Neural crest cell (in vitro differentiated cells): ENCODE data around the gene PAK5. TPM values are rescaled to one million over a fixed set of nuclear protein-coding genes. Genes with fewer than 3 reads are reported as not detected.

ENCODE experiments used
- DNase-seq: peaks from one replicate; pipeline ENCODE4 v3.0.0; 2021; ENCODE audit warnings: low read depth, mixed read lengths, low spot score
- H3K27ac Mint-ChIP-seq: one replicate; pipeline ENCODE4 v1.8.0; 2021; ENCODE audit warnings: mild to moderate bottlenecking, mixed read lengths; ENCODE audit not compliant: unreplicated experiment
- H3K27me3 Mint-ChIP-seq: 2 replicates; pipeline ENCODE4 v1.8.0; 2021; ENCODE audit warnings: low read depth, mild to moderate bottlenecking, mixed read lengths
- H3K36me3 Mint-ChIP-seq: 2 replicates; pipeline ENCODE4 v1.8.0; 2021; ENCODE audit warnings: low read depth, mild to moderate bottlenecking, mixed read lengths
- H3K4me1 Mint-ChIP-seq: 2 replicates; pipeline ENCODE4 v1.8.0; 2021; ENCODE audit warnings: mixed read lengths
- H3K4me3 Mint-ChIP-seq: one replicate; pipeline ENCODE4 v1.8.0; 2021; ENCODE audit warnings: mild to moderate bottlenecking, mixed read lengths
- H3K9me3 Mint-ChIP-seq: 2 replicates; pipeline ENCODE4 v1.8.0; 2021; ENCODE audit warnings: mixed read lengths
- CTCF ChIP-seq: fragments of 200-600 bp; sonication (generic); conservative IDR thresholded peaks from 2 replicates; pipeline ENCODE4 v1.5.0; 2021; ENCODE audit warnings: antibody characterized with exemption, mild to moderate bottlenecking
- total RNA-seq: library from RNA; stranded (reverse); gene quantifications from 2 replicates; pipeline ENCODE4 v1.2.1, GENCODE V29; 2021

PAK5 gene
- total RNA-seq, 1 donor from 2014 or later = 1.8 TPM

GRCh38 chr20:9741996-9742395 lies 96.9 kb downstream of the PAK5 start:
- Mint-ChIP-seq H3K36me3 (no peaks in the 10 kb centered on the region), H3K27ac (peak overlapping the region; percentile 79), H3K9me3 (peaks cover 4% of the 10 kb centered on the region), H3K4me3 (no peak overlapping the region), H3K27me3 (peaks cover 2% of the 10 kb centered on the region), H3K4me1 (no peaks in the 10 kb centered on the region)
- TF ChIP-seq CTCF = no peak
- no peak for DNase-seq

- peaks cover 1% of the 10 kb centered on the region for H3K27me3 Mint-ChIP-seq
- DNase-seq = no peak
- H3K9me3 Mint-ChIP-seq = peaks cover 11% of the 10 kb centered on the region
- no peak overlapping the region for H3K4me3 Mint-ChIP-seq
- no peaks in the 10 kb centered on the region for H3K36me3 Mint-ChIP-seq
- no peak overlapping the region for H3K27ac Mint-ChIP-seq
- no peak for TF ChIP-seq CTCF
- no peaks in the 10 kb centered on the region for H3K4me1 Mint-ChIP-seq
Observed at GRCh38 chr20:9740486-9740885, 98.4 kb downstream of the PAK5 start.

GRCh38 chr20:9739991-9740390 lies 98.9 kb downstream of the PAK5 start:
- no peak for DNase-seq
- Mint-ChIP-seq H3K36me3 (no peaks in the 10 kb centered on the region), H3K9me3 (peaks cover 13% of the 10 kb centered on the region)

GRCh38 chr20:9736373-9736772 lies 102.5 kb downstream of the PAK5 start:
- no peak overlapping the region for H3K4me3 Mint-ChIP-seq
- no peak for DNase-seq
- H3K4me1 Mint-ChIP-seq = no peaks in the 10 kb centered on the region
- peaks cover 9% of the 10 kb centered on the region for H3K9me3 Mint-ChIP-seq
- no peak for TF ChIP-seq CTCF
- H3K27me3 Mint-ChIP-seq = no peaks in the 10 kb centered on the region
- no peaks in the 10 kb centered on the region for H3K36me3 Mint-ChIP-seq
- H3K27ac Mint-ChIP-seq = no peak overlapping the region

More at GRCh38 chr20:9739991-9740390, 98.9 kb downstream of the PAK5 start:
- H3K4me1 Mint-ChIP-seq = no peaks in the 10 kb centered on the region
- H3K4me3 Mint-ChIP-seq = no peak overlapping the region
- TF ChIP-seq CTCF = no peak
- H3K27me3 Mint-ChIP-seq = no peaks in the 10 kb centered on the region
- no peak overlapping the region for H3K27ac Mint-ChIP-seq

- H3K27ac Mint-ChIP-seq = no peak overlapping the region
- no peak for TF ChIP-seq CTCF
- peaks cover 2% of the 10 kb centered on the region for H3K9me3 Mint-ChIP-seq
- H3K27me3 Mint-ChIP-seq = no peaks in the 10 kb centered on the region
- no peaks in the 10 kb centered on the region for H3K36me3 Mint-ChIP-seq
- H3K4me3 Mint-ChIP-seq = no peak overlapping the region
- H3K4me1 Mint-ChIP-seq = no peaks in the 10 kb centered on the region
- no peak for DNase-seq
Observed at GRCh38 chr20:9723501-9724202, 115.2 kb downstream of the PAK5 start.
